ENCODE measurements around the gene DNAH12.

GRCh38 chr3:57393977-57394376, 150.2 kb downstream of the DNAH12 start:
- no peak for TF ChIP-seq CTCF (conservative IDR thresholded peaks at IDR 0.05; ENCODE audit: low read length)
- no peak for TF ChIP-seq EZH2phosphoT487 (IDR thresholded peaks at IDR 0.05; ENCODE audit: borderline replicate concordance)
